ENCODE measurements around the gene RCSD1.

RCSD1 gene

DNA sequence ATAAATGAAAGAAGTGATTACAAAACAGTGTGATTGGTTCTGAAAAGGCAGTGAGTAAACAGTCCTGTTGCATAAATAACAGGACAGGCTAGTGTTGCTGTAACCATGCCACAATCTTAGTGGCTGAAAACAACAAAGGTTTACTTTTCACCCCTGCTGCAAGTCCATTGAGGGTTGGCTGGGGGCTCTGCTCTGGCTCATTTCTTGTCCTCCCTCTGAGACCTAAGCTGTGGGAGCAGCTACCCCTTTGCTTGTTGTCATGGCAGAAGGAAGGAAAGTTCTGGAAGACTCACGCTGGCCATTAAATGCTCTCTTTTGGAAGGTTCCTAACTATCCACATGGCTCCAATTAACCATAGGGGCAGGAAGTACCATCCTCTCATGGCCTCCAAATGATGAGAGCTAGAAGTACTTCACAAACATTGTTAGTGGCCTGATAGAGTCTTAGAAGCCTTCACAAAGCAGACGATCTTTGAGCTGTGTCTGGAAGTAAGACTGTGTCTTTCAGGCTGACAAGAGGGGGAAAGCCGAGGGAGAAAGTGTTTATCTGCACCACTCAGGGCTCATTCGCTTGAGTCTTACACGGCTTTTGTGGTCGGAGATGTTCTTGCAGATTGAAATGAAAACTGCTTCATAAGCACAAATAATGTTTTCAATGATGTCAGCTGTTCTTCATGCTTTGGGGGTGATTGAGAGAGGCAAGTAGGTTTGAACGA, 11.9 kb downstream of the RCSD1 start:
- no peak for DNase-seq (ENCODE audit: low read depth in 2 of 2)

DNA sequence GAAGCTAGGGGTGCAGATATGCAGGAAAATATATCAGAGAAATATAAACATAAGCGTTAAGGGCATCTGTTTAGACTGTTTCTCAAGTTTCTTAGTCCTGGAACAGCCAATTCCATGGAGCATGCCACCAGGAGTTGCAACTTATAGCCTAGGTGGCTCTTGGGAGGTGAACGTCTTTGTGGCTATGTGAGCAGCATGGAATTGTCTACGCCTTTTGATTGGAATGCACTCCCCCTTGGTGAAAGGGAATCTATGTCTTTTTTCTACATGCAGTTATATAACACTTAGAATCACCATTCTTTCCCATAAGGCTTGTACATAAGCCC, 12.4 kb downstream of the RCSD1 start:
- DNase-seq (ENCODE audit: low read depth in 2 of 2) = no peak

DNA sequence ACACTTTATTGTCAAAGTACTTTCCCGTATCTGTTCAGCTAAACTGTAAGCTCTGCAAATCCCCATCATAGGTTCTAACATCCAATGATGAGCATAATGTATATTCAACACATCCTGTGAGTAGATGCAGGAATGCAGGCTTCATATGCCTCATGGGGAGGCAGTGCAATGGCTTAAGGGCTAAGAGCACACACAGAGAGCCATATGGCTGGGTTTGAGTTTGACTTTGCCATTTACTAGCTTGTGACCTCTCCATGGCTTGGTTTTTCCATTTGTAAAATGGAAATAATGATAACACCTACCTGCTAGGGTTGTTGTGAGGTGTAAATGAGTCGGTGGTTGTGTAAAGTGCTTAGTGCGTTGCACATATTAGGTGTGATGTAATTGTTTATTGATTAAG, 13.4 kb downstream of the RCSD1 start:
- DNase-seq (ENCODE audit: low read depth in 2 of 2) = no peak

DNA sequence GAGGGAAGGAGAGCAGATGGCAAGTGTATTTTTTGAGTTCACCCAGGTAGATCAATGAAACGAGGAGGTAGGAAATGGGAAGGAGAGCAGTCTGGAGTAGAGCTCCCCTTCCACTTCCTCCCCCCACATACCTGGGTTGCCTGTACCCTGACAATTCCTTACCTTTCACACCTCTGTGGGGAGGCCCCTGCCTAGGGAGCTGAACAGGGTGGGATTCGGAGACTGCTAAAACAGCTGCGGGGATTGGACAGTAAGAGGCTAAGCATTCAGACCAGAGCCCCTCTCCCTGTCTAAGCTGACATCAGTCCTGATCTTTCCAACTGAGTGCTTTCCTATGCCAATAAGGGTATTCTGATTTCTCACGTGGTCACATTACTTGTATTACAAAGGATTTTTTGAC, 14.5 kb downstream of the RCSD1 start:
- DNase-seq (ENCODE audit: low read depth in 2 of 2) = no peak

DNA sequence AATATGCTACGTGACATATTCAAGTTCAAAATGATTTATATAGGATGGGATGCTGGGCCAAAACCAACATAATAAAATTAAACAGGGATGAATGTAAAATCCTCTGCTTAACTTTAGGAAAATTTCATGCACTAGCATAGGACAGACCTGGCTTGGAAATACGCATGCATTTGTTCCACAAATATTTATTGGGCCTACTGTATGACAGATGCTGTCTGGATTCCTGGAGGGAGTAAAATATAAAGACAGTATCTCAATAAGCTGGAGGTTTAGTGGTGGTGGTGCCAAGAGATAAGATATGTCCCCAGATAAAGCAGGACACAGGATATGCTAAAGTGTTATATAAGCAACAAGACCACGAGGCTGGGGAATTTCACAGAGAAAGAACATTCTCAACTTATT, 15.1 kb downstream of the RCSD1 start:
- no peak for DNase-seq (ENCODE audit: low read depth in 2 of 2)

GRCh38 chr1:167645625-167646414, 15.8 kb downstream of the RCSD1 start:
- DNase-seq (ENCODE audit: low read depth in 2 of 2) = no peak

DNA sequence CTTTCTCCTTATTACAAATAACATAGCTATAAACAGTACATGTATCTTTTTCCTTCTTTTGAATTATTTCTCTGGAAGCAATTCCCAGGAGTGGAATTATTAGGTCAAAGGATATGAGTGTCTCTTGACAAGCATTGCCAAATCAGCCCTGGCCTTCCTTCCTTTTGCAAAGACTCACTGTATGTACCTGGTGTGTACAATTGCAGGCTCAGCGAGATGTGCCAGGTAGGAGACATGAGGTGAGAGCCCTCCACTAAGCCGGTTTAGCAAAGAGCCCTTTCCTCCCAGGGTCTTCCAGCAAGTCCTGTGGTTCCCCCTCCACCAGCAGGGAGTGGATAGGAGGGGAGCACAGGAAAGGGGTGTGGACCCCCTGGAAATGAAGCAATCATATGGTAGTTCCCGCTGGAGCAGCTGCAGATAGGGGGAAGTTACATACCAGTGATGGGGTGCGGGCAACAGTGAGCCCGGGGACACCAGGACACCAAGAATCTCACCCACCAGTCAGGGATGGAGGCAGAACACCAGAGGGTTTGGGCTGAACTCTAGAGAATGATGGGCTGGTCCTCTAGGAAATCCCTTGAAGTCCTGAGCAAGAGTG, 18.3 kb downstream of the RCSD1 start:
- no peak for DNase-seq (ENCODE audit: low read depth in 2 of 2)

DNA sequence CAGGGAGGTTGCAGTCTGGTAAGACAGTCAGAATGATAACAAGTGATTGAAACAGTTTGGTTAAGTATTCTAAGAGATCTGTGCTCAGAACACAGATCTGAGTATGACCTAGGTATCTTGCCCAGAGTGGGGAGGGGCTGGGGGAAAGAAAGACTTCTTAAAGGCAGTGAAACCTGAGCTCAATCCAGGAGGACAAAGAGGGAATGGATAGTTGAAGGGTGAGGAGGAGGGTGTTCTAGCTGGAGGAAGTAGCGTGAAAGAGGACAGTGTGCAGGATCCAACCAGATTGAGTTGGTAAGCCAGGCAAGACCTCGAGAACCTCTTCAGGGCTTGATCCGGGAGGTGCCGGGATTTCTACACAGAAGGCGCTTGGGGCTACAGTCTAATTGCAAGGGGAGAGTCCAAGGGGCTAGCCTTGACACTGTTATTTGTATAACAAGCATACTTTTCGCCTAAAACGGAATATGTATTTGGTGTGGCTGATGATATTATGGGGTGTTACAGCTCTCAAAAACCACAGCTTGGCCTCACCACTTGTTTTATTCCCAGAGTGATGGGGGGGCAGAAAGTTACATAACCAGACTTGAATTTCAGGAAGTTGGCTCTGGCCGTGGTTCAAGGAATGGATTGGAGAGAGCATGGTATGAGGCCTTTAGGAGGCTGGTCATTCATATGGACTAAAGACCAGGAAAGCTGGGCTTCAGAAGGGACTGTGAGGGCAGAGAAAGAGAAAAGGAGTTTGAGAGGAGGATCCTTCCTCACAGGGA, 19.1 kb downstream of the RCSD1 start:
- DNase-seq (ENCODE audit: low read depth in 2 of 2) = no peak

DNA sequence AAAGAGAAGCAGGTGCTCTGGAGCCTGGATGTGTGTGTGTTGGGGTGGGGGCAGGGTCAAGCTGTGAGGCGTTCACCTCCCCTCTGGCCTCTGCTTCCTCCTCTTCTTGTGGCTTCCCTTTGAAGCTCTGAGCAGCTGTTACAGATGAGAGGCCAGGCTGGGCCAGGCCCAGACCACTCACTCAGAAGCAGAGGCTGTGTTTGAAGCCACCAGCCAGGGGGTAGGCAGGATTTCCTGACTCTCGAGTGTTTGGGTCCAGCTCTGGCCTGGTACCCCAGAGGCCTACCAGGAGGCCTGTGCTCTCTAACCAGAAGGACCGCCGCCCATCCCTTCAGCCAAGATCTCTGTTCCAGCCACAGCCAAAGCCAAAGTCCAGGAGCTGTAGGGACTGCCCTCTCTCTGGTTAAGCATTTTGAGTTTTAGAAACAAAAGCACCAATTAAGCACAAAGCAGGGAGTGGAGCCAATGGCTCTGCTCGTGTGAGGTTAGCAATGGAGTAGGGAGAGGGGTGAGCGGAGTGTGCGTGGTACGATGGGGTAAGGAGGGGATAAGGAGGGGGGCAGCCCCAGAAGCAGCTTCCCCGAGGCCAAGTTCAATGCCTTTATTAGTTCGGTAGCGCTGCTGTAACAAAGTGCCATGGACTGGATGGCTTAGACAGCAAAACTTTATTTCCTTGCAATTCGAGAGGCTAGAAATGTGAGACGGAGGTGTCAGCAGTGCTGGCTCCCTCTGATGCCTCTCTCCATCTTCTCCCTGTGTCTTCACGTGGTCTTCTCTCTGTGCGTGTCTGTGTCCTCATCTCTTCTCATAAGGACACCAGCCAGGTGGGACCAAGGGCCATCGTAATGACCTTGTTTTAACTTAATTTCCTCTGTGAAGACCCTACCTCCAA, 20.5 kb downstream of the RCSD1 start:
- DNase-seq (ENCODE audit: low read depth in 2 of 2) = no peak

- no peak for DNase-seq (ENCODE audit: low read depth in 2 of 2)
Measured at GRCh38 chr1:167651161-167651693, 21.2 kb downstream of the RCSD1 start.

GRCh38 chr1:167654975-167655575, 25.0 kb downstream of the RCSD1 start:
- DNase-seq (ENCODE audit: low read depth in 2 of 2) = no peak

DNA sequence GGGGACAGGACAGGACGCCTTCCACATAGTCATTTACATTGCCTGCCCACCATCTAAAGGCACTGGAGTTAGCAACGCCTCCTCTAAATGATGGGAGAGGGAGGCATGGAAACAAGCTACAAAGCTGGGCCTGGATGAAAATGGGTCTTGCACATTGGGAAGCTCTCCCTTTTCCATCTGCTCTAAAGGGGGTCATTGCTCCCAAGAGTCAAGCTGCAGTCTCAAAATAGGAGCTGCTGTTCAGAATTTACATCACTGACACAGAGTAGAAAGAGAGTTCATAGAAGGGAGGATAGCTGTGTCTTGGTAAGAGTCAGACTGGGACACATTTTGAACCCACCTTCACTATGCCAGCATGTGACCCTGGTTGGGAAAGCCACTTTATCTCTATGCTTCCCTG, 26.6 kb downstream of the RCSD1 start:
- no peak for DNase-seq (ENCODE audit: low read depth in 2 of 2)

- no peak for DNase-seq (ENCODE audit: low read depth in 2 of 2)
Measured at GRCh38 chr1:167658574-167659328, 28.7 kb downstream of the RCSD1 start.

DNA sequence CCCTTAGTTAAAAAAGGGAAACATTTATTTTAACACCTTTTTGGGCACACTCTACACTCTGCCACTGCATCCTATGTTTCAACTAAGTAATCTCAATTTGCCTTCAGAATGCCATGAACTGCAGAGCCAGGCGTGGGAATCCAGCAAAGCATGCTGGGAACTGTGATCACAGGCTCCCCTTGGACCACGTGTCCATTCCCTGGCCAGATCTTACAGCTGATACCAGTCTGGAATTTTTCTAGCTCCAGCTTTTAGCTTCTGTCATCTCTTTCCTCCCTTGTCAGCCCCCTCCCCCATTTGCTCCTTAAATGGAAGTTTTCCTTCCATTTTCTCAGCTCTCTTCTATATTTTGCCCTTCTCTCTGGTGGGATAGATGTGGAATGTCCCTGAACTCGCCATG, 29.4 kb downstream of the RCSD1 start:
- DNase-seq (ENCODE audit: low read depth in 2 of 2) = no peak

DNA sequence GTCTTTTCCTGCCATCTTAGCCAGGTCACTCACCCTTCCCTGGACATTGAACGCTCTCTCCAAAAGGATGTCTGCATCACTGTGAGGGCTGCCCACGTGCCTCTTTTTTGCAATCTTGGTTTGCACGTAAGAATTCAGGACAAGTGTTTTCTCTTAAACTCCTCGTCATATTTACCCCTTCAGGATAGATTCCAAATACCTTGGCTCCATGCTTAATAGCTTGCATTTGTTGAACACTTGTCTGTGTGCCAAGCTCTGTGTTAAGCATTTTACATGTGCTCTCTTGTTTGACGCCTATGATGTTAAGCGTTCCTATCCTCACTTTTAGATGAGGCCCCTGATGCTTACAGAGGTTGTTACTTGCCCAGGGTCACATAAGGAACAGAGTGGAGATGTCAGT, 29.8 kb downstream of the RCSD1 start:
- DNase-seq (ENCODE audit: low read depth in 2 of 2) = no peak

GRCh38 chr1:167661527-167662426, 31.7 kb downstream of the RCSD1 start:
- DNase-seq (ENCODE audit: low read depth in 2 of 2) = no peak

GRCh38 chr1:167663002-167663772, 33.2 kb downstream of the RCSD1 start:
- DNase-seq (ENCODE audit: low read depth in 2 of 2) = no peak

DNA sequence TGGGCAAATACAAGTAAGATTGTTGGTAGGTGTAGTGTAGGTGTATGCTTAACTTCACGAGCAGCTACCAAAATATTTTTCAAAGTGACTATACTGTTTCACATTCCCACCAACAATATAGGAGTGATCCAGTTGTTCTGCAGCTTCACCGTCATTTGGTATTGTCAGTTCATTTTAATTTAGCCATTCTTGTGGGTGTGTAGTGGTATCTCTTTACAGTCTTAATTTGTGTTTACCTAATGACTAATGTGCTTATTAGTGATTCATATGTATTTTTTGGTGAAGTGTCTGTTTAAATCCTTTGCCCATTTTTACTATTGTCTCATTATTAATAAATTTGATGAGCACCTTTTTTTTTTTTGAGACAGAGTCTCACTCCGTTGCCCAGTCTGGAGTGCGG, 35.4 kb downstream of the RCSD1 start:
- no peak for DNase-seq (ENCODE audit: low read depth in 2 of 2)

Measured in stimulated activated CD4-positive, alpha-beta T cell treated with anti-CD3 and anti-CD28 coated beads, Interleukin-1b, Interleukin-23, amount 100 ng/mL, for 4 hours (primary cell).